GM12874 (cell line): ENCODE results near the gene TAF11L9.
"Not testable (repeated sequence)": the region's sequence is repeated elsewhere in the genome, so short reads cannot be mapped to it uniquely, and the experiment has no call there.

Experiments used
- TF ChIP-seq, protein P1 (sequence below): IDR thresholded peaks from 2 replicates; pipeline ENCODE4 v1.5.1; 2011; ENCODE audit warnings: low read depth, mild to moderate bottlenecking, control low read depth, low read length, moderate library complexity; ENCODE audit not compliant: insufficient read depth

TAF11L9 gene

DNA sequence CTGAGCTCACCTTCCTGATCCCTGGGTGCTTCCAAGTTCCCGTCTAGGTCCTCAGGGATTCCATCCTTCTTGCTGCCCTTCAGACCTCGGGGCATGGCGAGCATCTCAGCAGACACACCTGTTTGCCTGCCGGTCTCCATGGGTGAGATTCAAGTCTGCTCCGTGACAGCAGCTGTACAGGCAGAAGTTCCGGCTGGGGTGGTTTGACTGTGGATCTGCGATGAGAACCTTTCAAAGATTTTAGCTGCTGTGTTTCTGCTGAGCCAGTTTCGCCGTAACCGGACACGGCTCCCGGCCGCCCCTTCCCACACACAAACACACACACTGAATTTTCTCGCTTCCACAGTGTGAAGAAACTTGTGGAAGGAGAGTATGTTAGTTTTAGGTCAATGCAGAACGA lies at the start of gene TAF11L9:
Gene TAF11L9, minus strand, starts transcription at position 140 of the 400 bp plus-strand sequence.
- TF ChIP-seq, protein P1, sequence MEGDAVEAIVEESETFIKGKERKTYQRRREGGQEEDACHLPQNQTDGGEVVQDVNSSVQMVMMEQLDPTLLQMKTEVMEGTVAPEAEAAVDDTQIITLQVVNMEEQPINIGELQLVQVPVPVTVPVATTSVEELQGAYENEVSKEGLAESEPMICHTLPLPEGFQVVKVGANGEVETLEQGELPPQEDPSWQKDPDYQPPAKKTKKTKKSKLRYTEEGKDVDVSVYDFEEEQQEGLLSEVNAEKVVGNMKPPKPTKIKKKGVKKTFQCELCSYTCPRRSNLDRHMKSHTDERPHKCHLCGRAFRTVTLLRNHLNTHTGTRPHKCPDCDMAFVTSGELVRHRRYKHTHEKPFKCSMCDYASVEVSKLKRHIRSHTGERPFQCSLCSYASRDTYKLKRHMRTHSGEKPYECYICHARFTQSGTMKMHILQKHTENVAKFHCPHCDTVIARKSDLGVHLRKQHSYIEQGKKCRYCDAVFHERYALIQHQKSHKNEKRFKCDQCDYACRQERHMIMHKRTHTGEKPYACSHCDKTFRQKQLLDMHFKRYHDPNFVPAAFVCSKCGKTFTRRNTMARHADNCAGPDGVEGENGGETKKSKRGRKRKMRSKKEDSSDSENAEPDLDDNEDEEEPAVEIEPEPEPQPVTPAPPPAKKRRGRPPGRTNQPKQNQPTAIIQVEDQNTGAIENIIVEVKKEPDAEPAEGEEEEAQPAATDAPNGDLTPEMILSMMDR, result not testable (repeated sequence)

DNA sequence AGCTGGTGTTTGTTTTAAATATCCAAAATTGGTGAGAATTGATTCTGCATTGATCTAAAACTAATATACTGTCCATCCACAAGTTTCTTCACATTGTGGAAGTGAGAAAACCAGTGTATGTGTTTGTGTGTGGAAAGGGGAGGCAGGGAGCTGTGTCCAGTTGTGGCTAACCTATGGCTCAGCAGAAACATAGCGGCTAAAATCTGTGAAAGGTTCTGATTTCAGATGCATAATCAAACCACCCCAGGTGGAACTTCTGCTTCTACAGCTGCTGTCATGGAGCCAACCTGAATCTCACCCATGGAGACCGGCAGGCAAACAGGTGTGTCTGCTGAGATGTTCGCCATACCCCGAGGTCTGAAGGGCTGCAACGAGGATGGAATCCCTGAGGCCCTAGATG lies 40.0 kb upstream of the TAF11L9 start, which contains the start of gene TAF11L14:
Gene TAF11L14, plus strand, starts transcription at position 301 of the 400 bp plus-strand sequence.
- TF ChIP-seq, protein P1, result no peak

DNA sequence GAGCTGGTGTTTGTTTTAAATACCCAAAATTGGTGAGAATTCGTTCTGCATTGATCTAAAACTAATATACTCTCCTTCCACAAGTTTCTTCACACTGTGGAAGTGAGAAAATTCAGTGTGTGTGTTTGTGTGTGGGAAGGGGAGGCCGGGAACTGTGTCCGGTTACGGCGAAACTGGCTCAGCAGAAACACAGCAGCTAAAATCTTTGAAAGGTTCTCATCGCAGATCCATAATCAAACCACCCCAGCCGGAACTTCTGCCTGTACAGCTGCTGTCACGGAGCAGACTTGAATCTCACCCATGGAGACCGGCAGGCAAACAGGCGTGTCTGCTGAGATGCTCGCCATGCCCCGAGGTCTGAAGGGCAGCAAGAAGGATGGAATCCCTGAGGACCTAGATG lies 37.6 kb upstream of the TAF11L9 start, which contains the start of gene TAF11L13:
Gene TAF11L13, plus strand, starts transcription at position 301 of the 400 bp plus-strand sequence.
- TF ChIP-seq, protein P1, result not testable (repeated sequence)

DNA sequence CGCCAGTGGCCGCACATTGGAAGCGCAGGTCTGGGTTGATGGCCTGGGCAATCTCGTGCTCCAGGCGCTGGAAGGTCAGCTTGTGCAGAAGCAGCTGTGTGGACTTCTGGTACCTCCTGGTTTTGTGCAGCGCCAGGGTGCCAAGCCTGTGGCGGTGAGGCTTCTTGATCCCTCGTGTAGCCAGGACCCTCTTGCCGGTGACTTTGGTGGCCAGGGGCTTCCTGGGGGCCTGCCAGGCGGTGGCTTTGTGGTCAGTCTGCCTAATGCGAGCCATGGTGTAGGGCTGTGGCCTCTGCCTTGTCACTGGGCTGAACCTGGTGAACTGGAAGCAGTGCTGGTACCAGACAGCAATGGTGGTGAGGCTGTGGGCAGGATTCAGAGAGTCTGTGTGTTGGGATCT lies 31.5 kb upstream of the TAF11L9 start:
- TF ChIP-seq, protein P1, result no peak

DNA sequence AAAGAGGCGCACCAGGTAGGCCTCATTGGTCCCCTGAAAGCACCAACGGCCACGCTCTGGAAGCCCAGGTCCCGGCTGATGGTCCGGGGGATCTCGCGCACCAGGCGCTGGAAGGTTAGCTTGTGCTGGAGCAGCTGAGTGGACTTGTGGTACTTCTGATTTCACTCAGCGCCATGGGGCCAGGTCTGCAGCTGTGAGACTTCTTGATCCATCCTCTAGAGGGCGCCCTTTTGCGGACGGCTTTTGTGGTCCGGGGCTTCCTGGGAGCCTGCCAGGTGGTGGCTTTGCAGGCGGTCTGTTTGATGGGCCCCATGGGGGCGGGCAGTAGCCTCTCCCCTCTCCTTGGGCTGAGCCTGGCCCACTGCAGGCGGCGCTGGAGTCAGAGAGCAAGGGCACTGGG lies 26.4 kb upstream of the TAF11L9 start:
- TF ChIP-seq, protein P1, result peak; percentile 11; the same call in 1 of the 2 replicates

DNA sequence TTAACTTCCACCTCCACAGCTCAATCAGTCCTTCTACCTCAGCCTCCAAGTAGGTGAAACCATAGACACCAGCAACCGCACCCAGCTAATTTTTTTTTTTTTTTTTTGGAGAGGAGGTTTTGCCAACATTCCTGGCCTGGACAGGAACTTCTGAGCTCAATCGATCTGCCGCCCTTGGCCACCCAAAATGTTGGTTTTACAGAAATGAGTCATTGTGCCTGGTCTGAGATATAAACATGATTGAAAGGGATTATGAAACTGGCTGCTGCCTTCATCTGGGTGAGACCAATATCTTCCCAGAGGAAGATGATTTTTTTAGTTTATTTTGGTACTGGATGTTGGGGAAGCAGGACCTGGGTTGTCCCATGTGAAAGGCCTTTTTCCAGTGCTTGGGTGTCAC lies 25.2 kb upstream of the TAF11L9 start:
- TF ChIP-seq, protein P1, result no peak

DNA sequence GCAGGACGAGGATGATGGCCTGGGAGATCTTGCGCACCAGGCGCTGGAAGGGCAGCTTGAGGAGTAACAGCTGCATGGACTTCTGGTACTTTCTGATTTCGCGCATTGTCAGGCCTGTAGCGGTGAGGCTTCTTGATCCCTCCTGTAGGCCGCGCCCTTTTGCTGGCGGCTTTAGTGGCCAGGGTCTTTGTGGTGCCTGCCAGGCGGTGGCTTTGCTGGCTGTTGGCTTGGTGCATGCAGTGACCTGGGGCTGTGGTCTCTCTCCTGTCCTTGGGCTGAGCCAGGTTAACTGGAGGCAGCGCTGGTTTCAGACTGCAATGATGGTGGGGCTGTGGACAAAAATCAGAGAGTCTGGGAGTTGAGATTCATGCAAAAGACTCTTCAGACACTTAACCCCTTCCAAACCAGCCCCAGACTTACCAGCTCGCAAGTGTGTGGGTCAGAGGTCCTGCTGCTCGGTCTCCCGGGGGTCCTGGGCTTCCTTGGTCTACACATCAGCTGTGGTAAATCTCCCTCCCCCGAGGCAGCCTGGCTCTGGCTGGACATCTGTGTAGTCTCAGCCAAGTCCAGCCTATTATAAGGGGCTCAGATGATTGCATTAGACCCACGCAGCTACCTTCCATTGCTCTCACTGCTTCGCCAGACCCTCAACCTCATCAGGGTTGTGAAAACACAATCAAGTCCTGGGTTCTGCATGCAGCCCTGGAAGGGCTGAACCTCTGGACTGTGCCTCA lies 20.8 kb upstream of the TAF11L9 start:
- TF ChIP-seq, protein P1, result no peak
